Left renal cortex interstitium (tissue), 4 donors: ENCODE measurements around the gene PAX5. TPM values are rescaled to one million over a fixed set of nuclear protein-coding genes. Genes with fewer than 3 reads are reported as not detected.

Experiments
- DNase-seq, 4 donors: peaks; one replicate each; pipeline ENCODE4 v3.0.0-alpha.2; 2013; ENCODE audit warnings: low read depth in 4 of 4, low spot score in 2 of 4, missing footprints in 1 of 4
- polyA plus RNA-seq, 4 donors: library from polyadenylated mRNA; unstranded; fragments of 120-200 nt; gene quantifications; one replicate each; pipeline ENCODE4 v1.2.1, GENCODE V29; 2013; ENCODE audit not compliant: insufficient read length in 4 of 4

Gene PAX5
- polyA plus RNA-seq, 4 donors: 0.16 to 0.28 (median 0.19) TPM

- no peak for DNase-seq
Measured at GRCh38 chr9:36963346-36963745, 70.7 kb downstream of the PAX5 start.

GRCh38 chr9:36962691-36963090 is 71.4 kb downstream of the PAX5 start:
- no peak for DNase-seq

- peak in 3 of 4 donors; percentile 22 to 38 (median 27) for DNase-seq
Measured at GRCh38 chr9:36961561-36962325, 72.3 kb downstream of the PAX5 start.

GRCh38 chr9:36961051-36961450 is 73.0 kb downstream of the PAX5 start:
- DNase-seq: no peak

GRCh38 chr9:36960575-36960955 is 73.5 kb downstream of the PAX5 start:
- no peak for DNase-seq

GRCh38 chr9:36959681-36960574 is 74.1 kb downstream of the PAX5 start:
- no peak for DNase-seq

- DNase-seq: no peak
Measured at GRCh38 chr9:36956908-36957307, 77.2 kb downstream of the PAX5 start.

- no peak for DNase-seq
Measured at GRCh38 chr9:36950389-36950788, 83.7 kb downstream of the PAX5 start.

GRCh38 chr9:36949466-36949865 is 84.6 kb downstream of the PAX5 start:
- no peak for DNase-seq

GRCh38 chr9:36948051-36948450 is 86.0 kb downstream of the PAX5 start:
- DNase-seq: no peak

GRCh38 chr9:36946653-36947052 is 87.4 kb downstream of the PAX5 start:
- no peak for DNase-seq

- DNase-seq: no peak
Measured at GRCh38 chr9:36945999-36946398, 88.1 kb downstream of the PAX5 start.

- DNase-seq: no peak
Measured at GRCh38 chr9:36942891-36943290, 91.2 kb downstream of the PAX5 start.

GRCh38 chr9:36941441-36941840 is 92.6 kb downstream of the PAX5 start:
- DNase-seq: no peak

GRCh38 chr9:36940881-36941280 is 93.2 kb downstream of the PAX5 start:
- no peak for DNase-seq

GRCh38 chr9:36940500-36940853 is 93.6 kb downstream of the PAX5 start:
- no peak for DNase-seq

- no peak for DNase-seq
Measured at GRCh38 chr9:36939655-36940499, 94.2 kb downstream of the PAX5 start.

GRCh38 chr9:36939214-36939613 is 94.9 kb downstream of the PAX5 start:
- no peak for DNase-seq

GRCh38 chr9:36938617-36939016 is 95.5 kb downstream of the PAX5 start:
- DNase-seq: no peak

- DNase-seq: no peak
Measured at GRCh38 chr9:36937951-36938350, 96.1 kb downstream of the PAX5 start.

GRCh38 chr9:36937346-36937745 is 96.7 kb downstream of the PAX5 start:
- DNase-seq: no peak
